Measurements from ENCODE around the gene LIMS2. TPM values are rescaled to one million over a fixed set of nuclear protein-coding genes. Genes with fewer than 3 reads are reported as not detected.
A peak's percentile ranks its signal among the peaks of the same experiment; 100 is the strongest.

The LIMS2 gene
- polyA plus RNA-seq, 2 of the 4 experiments (the other 2 are of a cell fraction), result 1.2 to 6.1 TPM

- ATAC-seq (peak in 1 of 2 experiments; percentile 37; a peak in 3 of 6 replicates), DNase-seq (ENCODE audit: low read depth in 1 of 2, low spot score in 1 of 2) (no peak), FAIRE-seq (no peak)
- ChIA-PET POLR2A (interaction anchor here (0.9 to 2.2 kb wide), 3 partner anchors 12 to 142 kb away, joined by 3 to 6 read pairs (median 4); no protein-coding TSS in a partner anchor), CTCF (interaction anchor here (0.6 to 4.2 kb wide), 44 partner anchors 10 to 464 kb away, joined by 3 to 44 read pairs (median 4); partner anchors contain the start of gene IWS1)
- no peak for TF ChIP-seq ZC3H11A (IDR thresholded peaks at IDR 0.05)
- no peak for TF ChIP-seq PHF8 (IDR thresholded peaks at IDR 0.05; ENCODE audit: borderline replicate concordance, low read depth)
- TF ChIP-seq POLR2AphosphoS2 (conservative IDR thresholded peaks at IDR 0.05; ENCODE audit: low read length), result no peak
- TF ChIP-seq EP300 (IDR thresholded peaks at IDR 0.05), result no peak
- TF ChIP-seq EHMT2 (IDR thresholded peaks at IDR 0.05; ENCODE audit: low read depth), result no peak
- TF ChIP-seq CBX2 (IDR thresholded peaks at IDR 0.05; ENCODE audit: borderline replicate concordance, low read depth), result no peak
- TF ChIP-seq HEYL (CRISPR knock-in tag; IDR thresholded peaks at IDR 0.05), result no peak
- TF ChIP-seq TFCP2L1 (CRISPR knock-in tag; IDR thresholded peaks at IDR 0.05), result no peak
- TF ChIP-seq EHF (CRISPR knock-in tag; IDR thresholded peaks at IDR 0.05), result no peak
- no peak for TF ChIP-seq RCOR1 (IDR thresholded peaks at IDR 0.05; ENCODE audit: low read depth, low read length)
- no peak for TF ChIP-seq SMC3 (IDR thresholded peaks at IDR 0.05)
- Histone ChIP-seq H3K4me1 (peaks cover 18% of the 10 kb centered on the region), H3K27ac (no peak overlapping the region), H3K9me3 (no peaks in the 10 kb centered on the region), H3K4me3 (no peak overlapping the region), H3K4me2 (no peak overlapping the region)
- WGBS (ENCODE audit: missing lambda C conversion rate), result 54% methylated on average over 8 of the region's 17 CpGs
These were observed 25.1 kb downstream of the LIMS2 start for GRCh38 chr2:127650041-127650784.

GRCh38 chr2:127649684-127650040 lies 25.7 kb downstream of the LIMS2 start:
- TF ChIP-seq NPAS2 (CRISPR knock-in tag; IDR thresholded peaks at IDR 0.05; ENCODE audit: borderline replicate concordance), result no peak
- no peak for TF ChIP-seq BHLHE40 (IDR thresholded peaks at IDR 0.05; ENCODE audit: low read depth, low read length)
- TF ChIP-seq MAFK (IDR thresholded peaks at IDR 0.05; ENCODE audit: partially characterized antibody), result no peak
- peak; percentile 82 for TF ChIP-seq SMC3 (IDR thresholded peaks at IDR 0.05)
- no peak for TF ChIP-seq HOXB13 (CRISPR knock-in tag; IDR thresholded peaks at IDR 0.05; ENCODE audit: low read depth)
- no peak for TF ChIP-seq JUNB (IDR thresholded peaks at IDR 0.05)
- no peak for TF ChIP-seq ELK1 (IDR thresholded peaks at IDR 0.05; ENCODE audit: low read depth, low read length)
- no peak for TF ChIP-seq HES2 (IDR thresholded peaks at IDR 0.05)
- TF ChIP-seq RCOR1 (IDR thresholded peaks at IDR 0.05; ENCODE audit: low read depth, low read length), result no peak
- no peak for TF ChIP-seq NFE2L2 (conservative IDR thresholded peaks at IDR 0.05; ENCODE audit: low read length)
- peak; percentile 86 for TF ChIP-seq CTCF (IDR thresholded peaks at IDR 0.05)
- TF ChIP-seq MAX (IDR thresholded peaks at IDR 0.05), result peak; percentile 75
- peak; percentile 72 to 77 for TF ChIP-seq RAD21 (conservative IDR thresholded peaks at IDR 0.05 in 1 of 2, IDR thresholded peaks at IDR 0.05 in 1 of 2)
- no peak for TF ChIP-seq USF2 (IDR thresholded peaks at IDR 0.05)
- FAIRE-seq (no peak), ATAC-seq (peak; percentile 81 to 90), DNase-seq (ENCODE audit: low read depth in 1 of 2, low spot score in 1 of 2) (peak; percentile 54 to 85)
- POLR2A ChIA-PET, result interaction anchor here (0.9 to 2.2 kb wide), 3 partner anchors 12 to 141 kb away, joined by 3 to 6 read pairs (median 4); no protein-coding TSS in a partner anchor
- Histone ChIP-seq H3K4me1 (peaks cover 18% of the 10 kb centered on the region), H3K4me2 (peak overlapping the region; percentile 15; the same call in 1 of the 3 replicates), H3K4me3 (no peak overlapping the region), H3K9me3 (no peaks in the 10 kb centered on the region), H3K27ac (peak overlapping the region; percentile 39 to 60; a peak in 2 of 6 replicates)
- CTCF ChIA-PET, result interaction anchor here (0.6 to 4.2 kb wide), 40 partner anchors 10 to 463 kb away, joined by 3 to 44 read pairs (median 4); partner anchors contain the start of gene IWS1
- 3% methylated on average over 3 of the region's 7 CpGs for WGBS (ENCODE audit: missing lambda C conversion rate)
